GM18907 (cell line): Measurements from ENCODE around the gene C22orf23.

ENCODE experiments used
- ATAC-seq: cut with Tn5 transposase; IDR thresholded peaks from one replicate; pipeline ENCODE4 v1.9.1; 2021; ENCODE audit warnings: mild to moderate bottlenecking, moderate library complexity; ENCODE audit not compliant: unreplicated experiment

Gene C22orf23

GRCh38 chr22:37953437-37954179 lies at the start of gene C22orf23, which contains the start of gene POLR2F:
TSS of gene C22orf23 (minus strand) at chr22:37953601. CDS start at chr22:37953149, 452 bp downstream.
TSS of gene POLR2F (plus strand) at chr22:37953699. CDS start at chr22:37953788, 89 bp downstream.
- peak; percentile 79 for ATAC-seq

DNA sequence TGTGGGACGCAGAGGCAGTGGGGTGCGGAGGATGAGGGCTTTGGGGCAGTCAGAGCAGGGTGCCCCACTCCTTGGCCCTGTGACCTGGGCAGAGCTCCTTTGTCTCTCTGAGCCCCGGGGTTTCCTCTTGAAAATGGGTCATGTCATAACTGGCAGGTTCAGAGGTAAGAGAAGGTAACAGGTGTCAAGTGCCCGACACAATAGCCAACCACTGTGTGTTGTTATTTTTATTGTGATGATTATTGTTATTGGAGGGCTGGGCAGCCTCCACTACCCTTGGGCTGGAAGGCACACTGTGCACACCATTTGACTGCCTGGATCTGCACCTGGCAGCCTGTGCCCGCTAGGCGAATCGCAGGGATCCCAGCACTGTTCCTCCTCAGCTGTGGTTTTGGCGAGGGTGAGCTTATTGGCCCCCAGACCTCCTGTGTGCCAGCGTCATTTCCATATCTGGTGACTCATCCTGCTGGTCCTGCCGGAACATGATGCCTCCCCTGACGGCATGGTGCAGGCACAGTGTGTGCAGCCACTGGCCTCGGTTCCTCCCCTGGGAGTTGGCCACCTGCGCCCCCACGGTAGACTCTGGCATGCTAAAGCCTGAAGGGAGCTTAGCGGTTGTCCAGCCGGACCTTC lies 46.4 kb upstream of the C22orf23 start:
- no peak for ATAC-seq

GRCh38 chr22:37999236-37999635 lies 45.8 kb upstream of the C22orf23 start:
- ATAC-seq, result no peak

DNA sequence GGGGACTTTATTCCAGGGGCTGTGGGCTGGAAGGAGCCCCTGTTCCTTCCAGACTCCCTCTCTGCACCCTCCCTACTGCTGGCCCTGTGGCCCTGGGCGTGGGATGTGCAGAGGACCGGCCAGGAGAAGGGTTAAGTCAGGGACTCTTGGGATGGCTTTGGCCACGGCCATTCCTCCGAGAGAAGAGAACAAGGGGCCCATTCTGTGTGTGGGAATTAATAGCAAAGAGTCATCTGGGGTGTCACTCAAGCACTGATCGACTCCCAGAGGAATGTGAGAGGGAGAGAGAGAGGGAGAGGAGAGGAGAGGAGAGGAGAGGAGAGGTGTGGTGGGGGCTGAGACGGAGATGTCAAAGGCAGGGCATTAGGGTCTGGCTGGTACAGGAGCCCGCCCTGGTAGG lies 45.1 kb upstream of the C22orf23 start:
- ATAC-seq, result no peak

DNA sequence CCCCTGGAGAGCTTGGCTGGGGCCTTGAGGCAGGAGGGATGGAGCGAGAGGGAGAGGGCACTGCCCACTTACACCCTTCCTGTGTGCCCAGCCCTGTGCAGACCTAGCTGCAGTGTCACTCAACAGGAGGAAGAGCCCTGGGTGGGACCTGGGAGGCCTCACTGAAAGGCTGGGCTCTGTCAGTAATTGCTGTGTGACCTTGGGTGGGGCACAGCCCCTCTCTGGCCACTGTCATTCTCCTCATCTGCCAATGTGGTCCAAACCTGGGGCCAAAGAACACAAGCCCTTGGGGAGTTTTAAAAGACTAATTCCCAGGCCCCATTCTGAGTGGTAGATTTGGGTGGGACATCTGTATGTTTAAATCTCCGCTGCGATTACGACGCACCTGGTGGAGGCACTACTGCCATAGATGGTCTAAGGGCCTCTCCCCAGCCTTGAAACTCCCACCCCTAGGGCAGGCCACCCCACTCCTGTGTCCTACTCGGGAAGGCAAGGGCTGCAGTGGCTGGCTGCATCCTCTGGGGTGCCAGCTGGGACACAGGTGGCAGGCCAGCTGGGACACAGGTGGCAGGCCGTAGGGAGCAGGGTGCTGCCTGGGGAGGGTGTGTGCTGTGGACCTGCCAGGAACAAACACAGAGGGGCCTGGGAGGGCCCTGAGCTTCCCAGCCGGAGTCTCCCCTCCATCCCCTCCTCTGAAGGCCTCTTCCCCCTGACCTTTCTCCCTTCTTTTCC lies 43.3 kb upstream of the C22orf23 start:
- no peak for ATAC-seq

DNA sequence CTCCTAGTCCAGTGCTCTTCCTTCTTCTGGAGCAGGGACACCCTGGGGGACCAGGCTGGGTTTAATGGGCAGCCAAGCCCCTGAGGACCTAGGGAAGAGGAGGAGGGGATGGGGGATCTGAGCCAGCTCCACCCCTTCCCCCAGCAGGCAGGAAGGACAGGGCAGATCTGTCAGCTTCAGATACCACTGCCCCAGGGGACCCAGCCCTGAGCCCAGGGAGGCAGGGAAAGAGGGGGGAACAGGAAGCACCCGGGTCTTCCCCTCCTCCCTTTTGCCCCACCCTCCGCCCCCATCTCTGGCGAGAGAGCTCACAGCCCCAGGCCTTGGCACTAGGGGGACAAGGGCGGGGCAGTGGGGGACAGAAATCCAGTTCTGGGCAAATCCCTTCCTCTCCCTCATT lies 42.7 kb upstream of the C22orf23 start:
- no peak for ATAC-seq

- ATAC-seq, result no peak
Measured at GRCh38 chr22:37995460-37995859, 42.1 kb upstream of the C22orf23 start.

DNA sequence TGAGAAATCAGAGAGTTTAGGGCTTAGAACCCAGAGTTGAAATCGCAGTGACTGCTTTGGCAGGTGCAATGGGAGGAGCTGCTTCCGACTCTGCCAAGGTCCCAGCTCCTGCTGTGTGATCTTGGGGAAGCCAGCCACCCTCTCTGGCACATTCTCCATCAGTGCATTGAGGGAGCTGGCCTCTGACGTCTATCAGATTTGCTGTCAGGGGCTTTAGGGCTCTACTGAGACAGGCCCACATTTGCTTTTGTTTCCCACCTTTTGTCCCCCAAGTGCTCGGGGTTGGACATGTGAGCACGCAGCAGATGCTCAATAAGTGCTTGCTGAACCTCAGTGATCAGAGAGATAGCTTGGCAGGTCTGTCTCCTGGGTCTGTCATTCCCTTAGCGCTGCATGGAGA lies 41.6 kb upstream of the C22orf23 start:
- no peak for ATAC-seq

DNA sequence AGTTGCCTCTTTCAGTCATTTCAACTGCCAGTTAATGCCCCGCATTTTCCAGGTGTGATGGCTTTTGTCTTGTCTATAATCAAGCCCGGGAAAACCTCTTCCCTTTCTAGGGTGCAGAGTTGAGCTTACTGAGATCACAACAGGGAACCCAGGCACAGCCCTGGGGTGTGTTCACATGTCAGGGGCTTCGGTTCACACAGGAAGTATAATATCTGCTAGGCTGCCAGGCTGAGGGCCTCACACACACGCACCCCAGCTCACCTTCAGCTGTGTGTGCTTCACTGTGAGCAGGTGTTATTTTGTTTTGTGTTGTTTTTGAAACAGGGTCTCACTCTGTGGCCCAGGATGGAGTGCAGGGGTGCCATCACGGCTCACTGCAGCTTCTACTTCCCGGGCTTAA lies 40.6 kb upstream of the C22orf23 start:
- ATAC-seq, result no peak

DNA sequence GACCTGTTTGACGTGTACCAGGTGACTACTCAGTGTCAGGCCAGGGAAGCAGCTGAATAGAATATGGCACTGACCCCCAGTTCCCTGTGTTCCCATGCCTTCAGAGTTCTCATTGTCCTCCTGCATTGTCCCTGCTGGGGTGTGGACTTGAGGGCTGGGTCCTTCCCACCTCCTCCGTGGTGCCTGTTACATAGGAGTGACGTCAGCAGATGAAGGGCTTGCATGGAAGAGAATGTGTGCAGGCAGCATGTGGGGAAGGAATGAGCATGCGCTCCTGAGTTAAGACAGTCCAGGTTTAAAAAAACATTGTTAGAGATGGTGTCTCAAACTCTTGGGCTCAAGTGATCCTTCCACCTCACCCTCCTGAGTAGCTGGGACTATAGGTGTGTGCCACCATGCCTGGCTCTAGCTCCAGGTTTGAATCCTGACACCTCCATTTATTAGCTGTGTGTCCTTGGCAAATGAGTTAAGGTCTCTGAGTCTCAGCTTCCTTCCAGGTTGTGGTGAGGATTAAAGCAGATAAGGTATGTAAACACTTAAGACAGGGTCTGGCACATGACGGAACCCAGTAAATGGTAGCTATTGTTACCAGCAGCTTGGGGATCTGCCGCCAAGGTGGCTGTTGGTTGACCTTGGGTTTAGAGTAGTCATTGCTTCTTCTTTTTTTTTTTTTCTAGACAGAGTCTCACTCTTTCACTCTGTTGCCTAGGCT lies 38.5 kb upstream of the C22orf23 start:
- ATAC-seq, result no peak

DNA sequence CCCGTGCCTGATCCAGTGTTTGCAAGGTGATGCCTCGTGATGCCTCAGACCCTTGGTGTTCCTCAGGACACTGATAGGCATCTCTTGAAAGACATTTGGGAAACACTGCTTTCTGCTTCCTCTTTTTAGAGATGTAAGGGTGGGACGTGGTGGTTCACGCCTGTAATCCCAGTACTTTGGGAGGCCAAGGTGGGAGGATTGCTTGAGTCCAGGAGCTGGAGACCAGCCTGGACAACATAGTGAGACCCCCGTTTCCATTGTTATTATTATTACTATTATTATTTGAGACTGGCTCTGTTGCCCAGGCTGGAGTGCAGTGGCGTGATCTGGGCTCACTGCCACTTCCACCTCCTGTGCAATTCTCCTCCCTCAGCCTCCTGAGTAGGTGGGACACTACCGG lies 37.5 kb upstream of the C22orf23 start:
- ATAC-seq, result no peak

- ATAC-seq, result no peak
Measured at GRCh38 chr22:37990301-37990700, 36.9 kb upstream of the C22orf23 start.

DNA sequence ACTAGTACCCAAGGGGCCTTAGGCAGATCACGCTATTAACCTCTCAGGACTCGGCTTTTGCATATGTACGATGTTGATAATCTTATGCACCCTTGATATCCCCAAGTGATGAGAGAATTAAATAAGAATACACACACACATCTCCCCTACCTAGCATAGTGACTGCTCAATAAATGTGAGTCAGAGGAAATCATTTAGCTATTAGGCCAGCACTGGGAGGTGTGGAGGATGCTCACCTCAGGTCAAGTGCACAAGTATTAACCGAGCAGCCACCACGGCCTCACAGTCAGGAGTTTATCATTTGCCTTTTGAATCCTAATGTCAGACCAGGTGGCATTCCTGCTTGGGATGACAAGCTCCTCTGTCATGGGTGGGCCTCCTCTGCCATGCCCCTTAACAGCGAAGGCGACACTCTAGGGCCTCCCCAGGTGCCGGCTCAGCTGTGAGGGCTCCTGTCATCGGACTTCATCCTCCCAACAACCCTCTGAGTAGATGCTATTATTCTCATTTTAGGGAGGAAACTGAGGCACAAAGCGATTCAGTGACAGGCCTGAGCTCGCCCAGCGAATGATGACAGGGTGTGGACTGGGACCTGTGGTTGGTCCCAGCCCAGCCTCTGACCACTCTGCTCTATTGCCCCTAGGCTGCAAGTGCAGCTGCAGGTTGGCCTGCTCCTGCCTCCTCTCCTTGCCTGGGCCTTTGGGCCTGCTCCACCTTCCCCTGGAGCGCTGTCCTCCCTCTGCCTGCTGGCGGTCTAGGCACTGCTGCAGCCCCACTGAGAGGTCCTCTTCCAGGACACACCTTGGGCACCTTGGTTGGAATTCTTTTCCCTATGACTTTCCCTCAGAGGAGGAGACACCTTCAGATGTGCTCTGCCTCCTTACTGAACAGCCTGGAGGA lies 36.0 kb upstream of the C22orf23 start:
- no peak for ATAC-seq

GRCh38 chr22:37986371-37986770 lies 33.0 kb upstream of the C22orf23 start:
- no peak for ATAC-seq

DNA sequence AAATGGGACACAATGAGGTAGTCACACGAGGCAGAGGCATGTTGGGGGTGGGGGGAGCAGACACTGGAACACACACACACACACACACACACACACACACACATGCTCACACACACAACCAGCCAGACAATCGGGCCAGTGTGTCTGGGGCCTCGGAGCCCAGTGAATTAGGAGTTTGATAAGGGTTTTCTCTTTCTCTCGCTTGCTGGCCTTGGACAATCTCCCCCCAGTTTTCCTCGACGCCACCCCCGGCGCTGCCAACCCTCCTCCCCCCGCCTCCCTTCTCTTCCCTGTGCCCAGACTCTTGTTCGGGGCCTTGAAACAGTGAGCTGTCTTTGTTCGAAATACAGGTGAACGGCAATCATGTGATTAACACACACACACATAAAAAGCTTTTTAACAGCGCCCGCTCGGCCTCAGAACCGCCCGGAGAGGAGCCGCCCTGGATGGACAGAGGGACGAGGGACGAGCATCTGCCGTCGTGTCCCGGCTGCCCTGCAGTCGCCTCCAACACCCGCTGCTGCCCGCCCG lies 32.4 kb upstream of the C22orf23 start:
- ATAC-seq, result no peak

DNA sequence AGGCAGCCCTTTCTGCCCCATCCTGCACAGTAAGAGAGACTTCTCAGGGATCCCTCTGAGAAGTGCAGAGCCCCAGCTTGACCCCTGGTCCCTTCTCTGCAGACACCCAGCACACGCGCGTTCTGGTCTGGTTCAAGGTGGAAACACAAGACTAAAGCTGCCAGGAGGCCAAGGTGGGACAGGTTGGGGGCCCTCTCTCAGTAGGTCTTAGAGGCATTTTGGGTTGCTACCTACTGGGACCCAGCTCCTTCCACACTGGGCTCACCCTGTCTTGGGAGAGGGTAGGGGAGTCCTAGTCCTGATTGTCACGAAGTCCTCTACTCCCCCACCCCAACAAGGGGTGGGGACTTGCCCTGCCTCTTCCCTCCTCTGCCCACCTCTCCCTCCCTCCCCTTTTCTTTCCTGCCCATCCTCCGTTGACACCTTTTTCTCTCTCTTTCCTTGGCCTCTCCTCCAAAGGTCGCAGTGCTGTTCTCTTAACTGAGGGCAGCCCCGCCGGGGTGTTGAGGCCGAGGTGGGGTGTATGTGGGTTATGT lies 31.7 kb upstream of the C22orf23 start:
- no peak for ATAC-seq

DNA sequence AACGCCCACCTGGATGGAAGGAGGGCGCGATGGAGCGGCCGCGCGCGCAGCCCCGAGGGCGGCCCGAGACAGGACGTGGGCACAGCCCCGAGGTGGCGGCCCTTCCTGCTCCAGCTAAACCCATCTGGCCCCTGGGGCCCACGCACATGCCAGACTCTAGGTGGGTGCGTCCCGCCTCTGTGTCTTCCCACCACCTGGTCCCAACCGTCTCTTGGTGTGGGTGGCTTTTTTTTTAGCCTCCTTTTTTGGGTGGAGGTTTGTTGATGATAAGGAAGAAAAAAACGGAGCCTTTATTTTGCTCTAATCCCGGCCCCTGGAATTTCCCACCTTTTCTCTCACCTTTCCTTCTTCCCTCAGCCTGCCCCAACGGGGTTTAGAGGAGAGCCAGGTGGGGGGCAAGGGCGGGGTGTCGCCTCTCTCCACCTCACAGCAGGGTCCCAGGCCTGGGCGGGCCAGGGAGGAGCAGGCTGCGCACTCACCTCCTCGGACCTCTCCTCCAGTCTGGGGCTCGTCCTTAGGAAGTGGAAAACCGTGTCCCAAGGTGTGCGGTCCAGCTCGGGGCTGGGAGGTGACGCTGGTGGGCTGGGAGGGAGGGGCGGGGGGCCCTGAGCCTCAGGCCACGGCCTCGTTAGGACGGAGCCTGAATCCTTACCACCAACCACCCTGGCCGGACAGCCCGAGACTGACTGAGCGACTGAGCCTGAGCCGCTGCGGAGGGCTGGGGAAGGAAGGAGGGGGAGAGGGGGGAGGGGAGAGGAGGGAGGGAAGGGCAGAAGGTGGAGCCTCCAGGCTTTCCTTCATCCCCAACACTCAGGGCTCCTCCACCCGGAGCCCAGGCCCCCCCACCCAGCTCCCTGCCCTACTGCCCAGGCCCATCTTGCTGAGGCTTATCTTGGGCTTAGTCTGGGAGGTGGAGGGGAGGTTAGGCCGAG lies 30.7 kb upstream of the C22orf23 start, which contains the start of gene SOX10:
SOX10 (minus strand) TSS at position 696 of the 932 bp plus-strand sequence. CDS start 771 bp downstream, outside the sequence.
- no peak for ATAC-seq
